Body of pancreas (tissue), 4 donors: ENCODE measurements around the gene CALHM4. TPM values are rescaled to one million over a fixed set of nuclear protein-coding genes. Genes with fewer than 3 reads are reported as not detected.
A peak's percentile ranks its signal among the peaks of the same experiment; 100 is the strongest.

ENCODE experiments used
- ATAC-seq: fragments of 150-250 bp; one replicate; pipeline ENCODE4 v1.9.1; 2016
- DNase-seq, 4 donors: peaks; one replicate each; pipeline ENCODE4 v3.0.0-alpha.2; 2019
- H3K27ac ChIP-seq, 4 donors: fragments of 200-600 bp; sonication (generic); 1 replicate in 3 of 4; 2 replicates in 1 of 4; pipeline versions ENCODE4 v1.5.1 to v1.6.1; 2016 to 2019; ENCODE audit warnings: mild to moderate bottlenecking in 1 of 4, mixed read lengths in 1 of 4, moderate library complexity in 1 of 4
- H3K27me3 ChIP-seq, 2 donors: fragments of 200-600 bp; sonication (generic); one replicate each; pipeline ENCODE4 v1.6.0; 2016; ENCODE audit warnings: mild to moderate bottlenecking in 1 of 2
- H3K36me3 ChIP-seq, 2 donors: fragments of 200-600 bp; sonication (generic); replicated peaks in 1 of 2; 2 replicates each; pipeline ENCODE4 v1.5.1; 2016; ENCODE audit warnings: low read depth in 2 of 2; ENCODE audit not compliant: insufficient read depth in 1 of 2
- H3K4me1 ChIP-seq: fragments of 200-600 bp; sonication (generic); one replicate; pipeline ENCODE4 v1.6.0; 2016
- H3K4me3 ChIP-seq, 2 donors: fragments of 200-600 bp; sonication (generic); 1 replicate in 1 of 2; 2 replicates in 1 of 2; pipeline ENCODE4 v1.5.1; 2016 to 2019
- H3K9me3 ChIP-seq, 3 donors: fragments of 200-600 bp; sonication (generic); 1 replicate in 2 of 3; 2 replicates in 1 of 3; pipeline ENCODE4 v1.5.1; 2016
- CTCF ChIP-seq, 7 experiments: fragments of 450-650 bp in 4 of 7; fragments of 200-600 bp in 3 of 7; sonication (generic) in 3 of 7; IDR thresholded peaks; one replicate each; pipeline ENCODE4 v1.5.1; 2016 to 2019; ENCODE audit warnings: antibody characterized with exemption in 7 of 7
- POLR2A ChIP-seq, 3 donors: fragments of 450-650 bp; IDR thresholded peaks; one replicate each; pipeline ENCODE4 v1.6.1; 2016; ENCODE audit warnings: antibody characterized with exemption in 3 of 3, mild to moderate bottlenecking in 2 of 3
- WGBS, 2 donors: methylation state at CpG; one replicate each; pipeline ENCODE4 v1.1.5; 2017; 5-methylcytosine and 5-hydroxymethylcytosine counted together
- intact Hi-C: fragments of 100-400 bp; cut with DNase I; formaldehyde crosslinking; loops from one replicate; pipeline ENCODE4 v1.15.1; 2023
- total RNA-seq, 2 donors: library from RNA; depleted of rRNA; stranded (reverse); fragments of >200 nt; gene quantifications; one replicate each; pipeline ENCODE4 v1.1.0, GENCODE V29; 2016

CALHM4 gene
- not detected for total RNA-seq

- H3K27me3 ChIP-seq = no peaks in the 10 kb centered on the region
- H3K27ac ChIP-seq = no peak within 1 kb of the TSS
- DNase-seq (no peak), ATAC-seq (no peak)
- no peak within 1 kb of the TSS for H3K4me3 ChIP-seq
- intact Hi-C loops = no loop called here
- H3K9me3 ChIP-seq = no peaks in the 10 kb centered on the region
- H3K36me3 ChIP-seq = no peaks in the 10 kb centered on the region
- TF ChIP-seq POLR2A (IDR thresholded peaks at IDR 0.05) (no peak), CTCF (IDR thresholded peaks at IDR 0.05) (no peak)
- H3K4me1 ChIP-seq = no peaks in the 10 kb centered on the region
These were observed at the start of gene CALHM4 for GRCh38 chr6:116553451-116553850. Gene CALHM4 (plus strand): TSS chr6:116553751. CDS start chr6:116553794, 43 bp downstream.

- no peaks in the 10 kb centered on the region for H3K36me3 ChIP-seq
- intact Hi-C loops = no loop called here
- H3K27me3 ChIP-seq = no peaks in the 10 kb centered on the region
- no peaks in the 10 kb centered on the region for H3K4me1 ChIP-seq
- no peak overlapping the region for H3K27ac ChIP-seq
- DNase-seq = no peak
- H3K4me3 ChIP-seq = no peak overlapping the region
- no peak for TF ChIP-seq POLR2A (IDR thresholded peaks at IDR 0.05)
- no peak for TF ChIP-seq CTCF (IDR thresholded peaks at IDR 0.05)
- H3K9me3 ChIP-seq = no peaks in the 10 kb centered on the region
- WGBS, 2 donors = 71 to 75% methylated on average over 3 of the region's 3 CpGs
- no peak for ATAC-seq
These were observed 46.2 kb upstream of the CALHM4 start for GRCh38 chr6:116507324-116507723.

- intact Hi-C loops = no loop called here
- H3K9me3 ChIP-seq = no peaks in the 10 kb centered on the region
- TF ChIP-seq POLR2A (IDR thresholded peaks at IDR 0.05) (no peak), CTCF (IDR thresholded peaks at IDR 0.05) (no peak)
- H3K27me3 ChIP-seq = no peaks in the 10 kb centered on the region
- H3K27ac ChIP-seq = no peak overlapping the region
- DNase-seq (no peak), ATAC-seq (no peak)
- no peaks in the 10 kb centered on the region for H3K36me3 ChIP-seq
- no peaks in the 10 kb centered on the region for H3K4me1 ChIP-seq
- no peak overlapping the region for H3K4me3 ChIP-seq
These were observed 45.0 kb upstream of the CALHM4 start for GRCh38 chr6:116508527-116508926.

- intact Hi-C loops = no loop called here
- H3K27me3 ChIP-seq = no peaks in the 10 kb centered on the region
- H3K36me3 ChIP-seq = no peaks in the 10 kb centered on the region
- DNase-seq = peak in 3 of 4 donors; percentile 16 to 28 (median 25)
- no peak within 1 kb of the TSS for H3K4me3 ChIP-seq
- no peaks in the 10 kb centered on the region for H3K9me3 ChIP-seq
- H3K27ac ChIP-seq = peak within 1 kb of the TSS in 3 of 4 donors; percentile 34 to 47 (median 42)
- peak; percentile 6 to 45 (median 32) for TF ChIP-seq CTCF (IDR thresholded peaks at IDR 0.05)
- TF ChIP-seq POLR2A (IDR thresholded peaks at IDR 0.05) = no peak
- peak; percentile 79 for ATAC-seq
- no peaks in the 10 kb centered on the region for H3K4me1 ChIP-seq
- 44 to 57% methylated on average over 10 of the region's 10 CpGs for WGBS, 2 donors
These were observed 42.0 kb upstream of the CALHM4 start, which contains the start of gene CALHM5 for GRCh38 chr6:116511424-116512110. Gene CALHM5 (plus strand): TSS chr6:116511639. CDS start chr6:116511697, 58 bp downstream.

- Histone ChIP-seq H3K36me3 (no peaks in the 10 kb centered on the region), H3K4me1 (no peaks in the 10 kb centered on the region), H3K4me3 (no peak overlapping the region), H3K27me3 (no peaks in the 10 kb centered on the region), H3K9me3 (no peaks in the 10 kb centered on the region), H3K27ac (peak overlapping the region in 3 of 4 donors; percentile 34 to 47 (median 42))
- WGBS, 2 donors = 60 to 67% methylated on average over 4 of the region's 4 CpGs
- DNase-seq (no peak), ATAC-seq (no peak)
- no peak for TF ChIP-seq CTCF (IDR thresholded peaks at IDR 0.05)
- no peak for TF ChIP-seq POLR2A (IDR thresholded peaks at IDR 0.05)
- intact Hi-C loops = no loop called here
These were observed 41.4 kb upstream of the CALHM4 start for GRCh38 chr6:116512111-116512559.
